GM18526 (cell line): ENCODE results near the gene GOLGA7B.

ENCODE experiments used
- POLR2A ChIP-seq: IDR thresholded peaks from 3 replicates; pipeline ENCODE4 v1.6.1; 2011; ENCODE audit not compliant: insufficient read length; ENCODE audit errors: extremely low read depth

The GOLGA7B gene

DNA sequence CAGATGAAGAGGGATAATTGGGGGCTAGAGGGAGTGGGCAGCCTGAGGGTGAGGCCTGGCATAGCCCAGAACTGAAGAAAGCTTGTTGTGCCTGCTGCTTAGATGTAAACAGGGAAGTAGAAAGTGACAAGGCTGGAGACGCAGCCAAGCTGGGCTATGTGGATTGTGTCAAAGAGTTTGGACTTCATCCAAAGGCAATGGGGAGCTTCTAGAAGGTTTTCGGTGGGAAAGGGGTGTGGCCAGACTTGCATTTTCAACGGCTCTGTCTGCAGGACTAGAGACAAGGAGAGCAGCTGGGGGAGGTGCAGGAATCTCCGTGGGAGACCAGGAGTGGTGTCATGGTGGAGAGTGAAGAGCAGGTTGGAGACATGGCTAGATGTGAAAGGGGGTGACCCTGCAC lies 48.8 kb downstream of the GOLGA7B start:
- no peak for TF ChIP-seq POLR2A

DNA sequence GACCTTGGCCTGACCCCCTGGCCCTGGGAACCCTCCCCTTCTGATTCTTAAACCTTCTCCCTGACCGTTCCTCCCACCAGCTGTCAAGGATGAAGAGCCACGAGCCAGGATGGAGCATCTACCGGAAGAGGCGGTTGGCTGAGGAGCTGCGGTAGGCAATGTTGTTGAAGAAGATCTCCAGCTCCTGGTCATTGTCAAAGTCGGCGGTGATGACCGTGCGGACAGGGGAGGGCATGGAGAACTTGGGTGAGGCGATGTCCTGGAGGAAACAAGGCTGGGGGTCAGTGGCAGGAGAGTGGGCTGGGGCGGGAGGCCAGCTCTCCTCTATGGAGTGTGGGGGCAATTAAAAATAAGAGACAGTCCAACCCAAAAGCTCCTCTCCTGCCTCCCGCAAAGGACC lies 51.7 kb downstream of the GOLGA7B start:
- no peak for TF ChIP-seq POLR2A

GRCh38 chr10:97903128-97904017 lies 53.7 kb downstream of the GOLGA7B start:
- TF ChIP-seq POLR2A: no peak

DNA sequence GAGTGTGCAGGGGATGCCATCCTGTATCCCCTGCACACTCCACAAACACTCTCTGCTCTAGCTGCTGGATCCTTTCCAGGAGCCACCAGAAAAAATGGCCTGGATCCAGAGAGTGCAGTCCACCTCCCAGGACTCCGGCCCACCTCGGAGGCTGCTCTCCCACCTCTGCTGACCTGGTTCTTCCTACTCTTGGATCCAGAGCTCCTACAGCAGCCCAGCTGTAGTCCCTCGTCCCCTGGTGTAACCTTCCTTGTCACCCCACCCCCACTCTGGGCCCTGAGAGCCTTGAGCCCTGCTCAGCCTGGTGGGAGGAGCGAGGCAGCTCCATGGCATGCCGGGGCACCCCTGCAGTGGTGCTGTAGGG lies 54.4 kb downstream of the GOLGA7B start:
- no peak for TF ChIP-seq POLR2A

DNA sequence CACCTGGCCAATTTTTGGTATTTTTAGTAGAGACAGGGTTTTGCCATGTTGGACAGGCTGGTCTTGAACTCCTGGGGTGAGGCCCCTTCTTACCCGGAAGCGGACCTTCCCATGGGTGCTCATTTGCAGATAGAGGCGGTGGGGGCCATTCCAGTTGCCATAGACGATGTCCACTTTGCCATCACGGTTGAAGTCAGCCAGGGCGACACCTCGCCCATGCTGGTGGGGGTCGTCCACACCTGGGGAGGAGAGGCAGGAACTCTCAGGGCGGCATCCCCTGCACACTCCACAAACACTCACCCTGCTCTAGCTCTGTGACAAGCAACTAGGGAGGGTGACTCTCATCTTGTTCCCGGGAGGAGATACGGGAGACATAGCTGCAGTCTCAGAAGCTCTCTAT lies 54.9 kb downstream of the GOLGA7B start:
- no peak for TF ChIP-seq POLR2A

DNA sequence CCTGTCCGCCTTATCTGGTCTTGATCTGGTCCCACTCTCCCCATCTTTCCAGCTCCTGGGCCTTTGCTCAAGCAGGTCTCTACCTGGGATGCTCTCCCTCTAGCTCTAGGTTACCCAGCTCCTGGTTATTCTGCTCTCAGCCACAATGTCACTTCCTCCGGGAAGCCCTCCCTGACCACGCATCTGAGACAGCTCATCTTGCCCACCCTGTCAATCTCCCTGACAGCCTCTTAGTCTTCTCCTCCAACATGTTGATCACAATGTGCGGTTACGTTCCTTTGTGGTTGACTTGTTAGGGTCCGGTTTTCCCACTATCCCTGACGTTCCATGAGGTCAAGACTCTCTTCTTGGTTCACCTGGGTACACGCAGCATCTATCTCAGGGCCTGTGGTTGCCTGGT lies 55.6 kb downstream of the GOLGA7B start:
- no peak for TF ChIP-seq POLR2A

GRCh38 chr10:97907211-97907610 lies 57.6 kb downstream of the GOLGA7B start:
- no peak for TF ChIP-seq POLR2A

DNA sequence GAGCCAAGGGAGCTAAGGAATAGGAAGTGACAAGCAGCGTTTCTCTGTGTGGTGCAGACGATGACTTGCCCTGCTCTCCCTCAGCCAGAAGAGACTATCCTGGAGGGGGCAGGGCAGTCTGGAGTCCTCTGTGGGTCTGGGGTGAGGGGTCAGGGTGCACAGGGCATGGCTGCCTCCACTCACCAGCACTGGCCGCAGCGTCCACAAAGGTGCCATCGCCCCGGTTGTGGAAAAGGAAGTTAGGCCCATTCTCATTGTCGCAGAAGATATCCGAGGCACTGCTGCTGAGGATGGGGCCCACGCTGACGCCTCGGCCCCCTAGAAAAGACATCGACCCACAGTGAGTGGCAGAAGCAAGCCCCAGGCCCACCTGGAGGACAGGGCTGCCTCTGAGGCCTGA lies 58.2 kb downstream of the GOLGA7B start:
- no peak for TF ChIP-seq POLR2A

DNA sequence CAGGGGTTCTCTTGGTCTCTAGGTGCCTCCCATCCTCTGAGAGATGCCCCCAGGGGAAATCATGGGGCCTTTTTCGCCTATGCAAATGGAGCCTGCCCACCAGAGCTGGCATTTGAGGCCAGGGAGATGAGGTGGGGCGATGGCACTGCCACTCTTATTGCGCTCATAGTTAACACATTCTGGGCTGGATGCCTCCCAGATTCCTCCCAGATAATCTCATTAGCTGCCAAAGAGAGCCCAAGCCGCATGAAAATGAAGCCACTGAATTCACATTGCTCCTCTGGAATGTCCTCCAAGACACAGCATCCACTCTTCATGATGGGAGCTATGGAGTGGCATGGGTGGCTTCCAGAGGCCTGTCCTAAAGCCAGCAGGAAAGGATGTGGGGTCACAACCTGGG lies 61.0 kb downstream of the GOLGA7B start:
- TF ChIP-seq POLR2A: no peak

DNA sequence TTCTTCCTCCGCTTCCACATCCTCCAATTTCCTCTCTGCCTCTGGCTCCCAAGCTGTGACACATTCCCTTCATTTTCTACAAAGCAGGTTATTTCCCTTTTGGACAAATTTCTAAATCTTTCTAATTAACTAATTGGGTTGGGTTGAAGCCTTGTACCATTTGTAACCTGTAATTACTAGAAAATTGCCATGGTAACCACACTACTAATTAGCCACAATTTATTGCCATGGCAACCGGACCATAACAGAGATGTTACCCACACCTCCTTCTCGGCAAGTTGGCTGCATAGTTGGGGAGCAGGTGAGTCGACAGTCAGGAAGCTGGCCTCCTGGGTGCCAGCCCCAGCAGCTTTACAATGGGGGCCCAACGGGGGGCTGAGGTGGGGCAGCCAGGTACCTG lies 61.6 kb downstream of the GOLGA7B start:
- TF ChIP-seq POLR2A: no peak

GRCh38 chr10:97913193-97913592 lies 63.5 kb downstream of the GOLGA7B start:
- TF ChIP-seq POLR2A: no peak

GRCh38 chr10:97913614-97914013 lies 64.0 kb downstream of the GOLGA7B start:
- TF ChIP-seq POLR2A: no peak

- no peak for TF ChIP-seq POLR2A
These were observed 64.7 kb downstream of the GOLGA7B start for GRCh38 chr10:97914171-97914836.

- no peak for TF ChIP-seq POLR2A
These were observed 65.2 kb downstream of the GOLGA7B start for GRCh38 chr10:97914837-97915211.

DNA sequence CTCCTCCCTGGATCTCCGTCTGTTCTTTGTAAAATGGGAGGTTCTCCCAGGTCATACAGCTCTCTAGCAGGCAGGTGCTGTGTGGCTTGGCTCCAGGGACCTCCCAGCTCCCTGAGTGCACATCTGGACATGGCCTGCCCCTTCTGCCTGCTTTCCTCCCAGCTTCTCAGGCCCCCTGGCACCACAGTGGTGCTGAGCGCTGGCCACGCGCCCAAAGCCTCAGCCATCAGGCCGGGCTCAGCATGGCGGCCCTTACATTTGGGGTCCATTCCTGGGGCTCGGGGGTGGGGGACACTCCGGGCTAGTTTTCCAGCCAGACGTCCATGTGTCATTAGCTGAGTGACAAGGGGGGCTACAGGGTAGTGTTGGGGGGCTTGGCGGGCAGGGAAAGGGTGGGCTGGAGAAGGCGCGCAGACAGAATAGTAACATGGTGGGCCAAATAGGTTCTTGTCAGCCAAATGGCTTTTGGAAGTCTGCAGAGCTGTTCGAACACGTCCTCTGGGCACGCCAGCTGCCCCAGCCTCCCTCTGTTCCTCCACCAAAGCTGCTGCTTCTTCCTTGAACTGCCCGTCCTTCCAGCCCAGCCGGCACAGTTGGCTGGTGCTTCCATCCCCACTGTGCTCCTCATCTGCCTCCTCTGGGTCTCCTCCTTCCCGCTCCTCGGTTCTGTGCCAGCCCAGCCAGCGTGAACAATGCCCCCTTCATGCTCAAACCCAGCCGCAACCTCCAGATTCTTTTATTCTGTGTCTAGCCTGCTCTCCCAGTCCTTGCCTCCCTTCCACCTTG lies 65.9 kb downstream of the GOLGA7B start:
- no peak for TF ChIP-seq POLR2A

- TF ChIP-seq POLR2A: no peak
These were observed 66.9 kb downstream of the GOLGA7B start for GRCh38 chr10:97916586-97916985.

DNA sequence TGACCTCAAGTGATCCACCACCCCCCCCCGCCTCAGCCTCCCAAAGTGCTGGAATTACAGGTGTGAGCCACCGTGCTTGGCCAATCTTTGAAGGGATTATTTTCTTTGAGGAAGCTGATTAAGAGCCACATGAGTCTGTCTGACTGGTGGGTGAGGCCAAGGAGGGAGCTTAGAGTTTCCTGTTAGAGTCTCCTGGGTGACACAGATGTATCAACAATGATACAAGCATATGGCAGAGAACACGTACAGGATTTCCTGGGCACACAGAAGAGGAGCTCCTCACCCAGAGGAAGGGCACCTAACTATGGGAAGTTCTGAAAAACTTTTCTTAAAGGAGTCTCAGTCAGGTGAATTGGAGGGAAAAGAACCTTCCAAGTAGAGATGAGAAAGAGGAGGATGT lies 69.4 kb downstream of the GOLGA7B start:
- no peak for TF ChIP-seq POLR2A

GRCh38 chr10:97920865-97921264 lies 71.2 kb downstream of the GOLGA7B start:
- TF ChIP-seq POLR2A: no peak
